PFSK-1 (cell line): ENCODE measurements around the gene BRCC3.

Experiments used
- FOXP2 ChIP-seq: optimal IDR thresholded peaks from 2 replicates; pipeline ENCODE3; 2011; ENCODE audit warnings: borderline replicate concordance, control low read depth, inconsistent platforms; ENCODE audit not compliant: insufficient read depth; ENCODE audit errors: extremely low read length, extremely low read depth
- POLR2AphosphoS5 ChIP-seq: IDR thresholded peaks from 2 replicates; pipeline ENCODE4 v1.6.1; 2012; ENCODE audit warnings: low read depth, mild to moderate bottlenecking, control low read depth, low read length, moderate library complexity
- SIN3A ChIP-seq: IDR thresholded peaks from 2 replicates; pipeline ENCODE4 v1.6.1; 2012; ENCODE audit warnings: mild to moderate bottlenecking, low read length, moderate library complexity, borderline replicate concordance; ENCODE audit not compliant: insufficient read depth
- TAF1 ChIP-seq: IDR thresholded peaks from 2 replicates; pipeline ENCODE4 v1.6.1; 2012; ENCODE audit warnings: low read length, control low read depth, borderline replicate concordance; ENCODE audit not compliant: insufficient read depth
- TF ChIP-seq, protein P1 (sequence below), 2 experiments: IDR thresholded peaks; 2 replicates each; pipeline versions ENCODE4 v1.6.1 to v1.8.0; 2011 to 2012; ENCODE audit warnings: low read depth in 2 of 2, low read length in 2 of 2, control low read depth in 1 of 2, inconsistent platforms in 1 of 2, mild to moderate bottlenecking in 1 of 2, moderate library complexity in 1 of 2; ENCODE audit not compliant: insufficient read depth in 1 of 2

The BRCC3 gene

DNA sequence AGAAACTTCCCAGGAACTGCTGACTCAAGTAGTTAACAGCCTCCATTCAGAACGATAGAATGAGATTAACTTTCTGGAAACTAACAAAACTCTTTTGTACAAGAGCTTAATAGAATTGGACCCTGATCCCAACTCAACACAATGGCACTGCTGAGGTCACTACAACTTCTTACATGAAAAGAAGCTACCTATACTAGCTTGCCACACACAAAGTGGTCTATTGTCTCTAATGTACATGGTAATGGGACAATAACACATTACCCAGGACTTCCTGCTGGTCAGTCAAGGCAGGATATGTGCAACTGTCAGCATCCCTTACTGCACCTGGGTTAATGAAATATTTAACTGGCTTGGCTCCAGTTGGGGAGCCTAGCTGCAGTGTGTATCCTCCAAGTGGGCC is 56.2 kb downstream of the BRCC3 start:
- no peak for TF ChIP-seq TAF1
- TF ChIP-seq, protein P1, sequence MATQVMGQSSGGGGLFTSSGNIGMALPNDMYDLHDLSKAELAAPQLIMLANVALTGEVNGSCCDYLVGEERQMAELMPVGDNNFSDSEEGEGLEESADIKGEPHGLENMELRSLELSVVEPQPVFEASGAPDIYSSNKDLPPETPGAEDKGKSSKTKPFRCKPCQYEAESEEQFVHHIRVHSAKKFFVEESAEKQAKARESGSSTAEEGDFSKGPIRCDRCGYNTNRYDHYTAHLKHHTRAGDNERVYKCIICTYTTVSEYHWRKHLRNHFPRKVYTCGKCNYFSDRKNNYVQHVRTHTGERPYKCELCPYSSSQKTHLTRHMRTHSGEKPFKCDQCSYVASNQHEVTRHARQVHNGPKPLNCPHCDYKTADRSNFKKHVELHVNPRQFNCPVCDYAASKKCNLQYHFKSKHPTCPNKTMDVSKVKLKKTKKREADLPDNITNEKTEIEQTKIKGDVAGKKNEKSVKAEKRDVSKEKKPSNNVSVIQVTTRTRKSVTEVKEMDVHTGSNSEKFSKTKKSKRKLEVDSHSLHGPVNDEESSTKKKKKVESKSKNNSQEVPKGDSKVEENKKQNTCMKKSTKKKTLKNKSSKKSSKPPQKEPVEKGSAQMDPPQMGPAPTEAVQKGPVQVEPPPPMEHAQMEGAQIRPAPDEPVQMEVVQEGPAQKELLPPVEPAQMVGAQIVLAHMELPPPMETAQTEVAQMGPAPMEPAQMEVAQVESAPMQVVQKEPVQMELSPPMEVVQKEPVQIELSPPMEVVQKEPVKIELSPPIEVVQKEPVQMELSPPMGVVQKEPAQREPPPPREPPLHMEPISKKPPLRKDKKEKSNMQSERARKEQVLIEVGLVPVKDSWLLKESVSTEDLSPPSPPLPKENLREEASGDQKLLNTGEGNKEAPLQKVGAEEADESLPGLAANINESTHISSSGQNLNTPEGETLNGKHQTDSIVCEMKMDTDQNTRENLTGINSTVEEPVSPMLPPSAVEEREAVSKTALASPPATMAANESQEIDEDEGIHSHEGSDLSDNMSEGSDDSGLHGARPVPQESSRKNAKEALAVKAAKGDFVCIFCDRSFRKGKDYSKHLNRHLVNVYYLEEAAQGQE (IDR thresholded peaks at IDR 0.05; ENCODE audit: insufficient read depth in 1 of 2, low read depth in 2 of 2, low read length in 2 of 2) = no peak
- no peak for TF ChIP-seq POLR2AphosphoS5
- no peak for TF ChIP-seq FOXP2
- TF ChIP-seq SIN3A = no peak

DNA sequence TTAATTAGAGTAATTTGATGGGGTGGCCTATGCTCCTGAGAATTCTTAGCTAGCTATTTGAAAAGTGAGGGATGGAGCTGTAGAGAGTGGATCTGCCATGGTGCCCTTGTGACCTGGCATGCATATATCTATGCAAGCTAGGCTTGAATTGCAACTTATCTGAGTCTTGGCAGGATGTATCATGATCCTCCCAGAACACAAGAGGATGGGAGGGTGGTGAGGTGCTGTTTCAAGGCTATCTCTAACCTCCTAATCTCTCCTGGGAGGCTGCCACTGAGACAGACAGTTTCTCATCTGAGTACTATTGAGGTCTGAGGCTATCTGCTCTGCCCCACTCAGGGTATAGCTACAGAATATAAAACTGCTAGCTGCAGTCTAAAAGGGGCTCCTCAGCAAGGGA is 56.6 kb downstream of the BRCC3 start:
- TF ChIP-seq SIN3A = no peak
- TF ChIP-seq, protein P1 (IDR thresholded peaks at IDR 0.05; ENCODE audit: insufficient read depth in 1 of 2, low read depth in 2 of 2, low read length in 2 of 2) = no peak
- TF ChIP-seq FOXP2 = no peak
- no peak for TF ChIP-seq POLR2AphosphoS5
- no peak for TF ChIP-seq TAF1

DNA sequence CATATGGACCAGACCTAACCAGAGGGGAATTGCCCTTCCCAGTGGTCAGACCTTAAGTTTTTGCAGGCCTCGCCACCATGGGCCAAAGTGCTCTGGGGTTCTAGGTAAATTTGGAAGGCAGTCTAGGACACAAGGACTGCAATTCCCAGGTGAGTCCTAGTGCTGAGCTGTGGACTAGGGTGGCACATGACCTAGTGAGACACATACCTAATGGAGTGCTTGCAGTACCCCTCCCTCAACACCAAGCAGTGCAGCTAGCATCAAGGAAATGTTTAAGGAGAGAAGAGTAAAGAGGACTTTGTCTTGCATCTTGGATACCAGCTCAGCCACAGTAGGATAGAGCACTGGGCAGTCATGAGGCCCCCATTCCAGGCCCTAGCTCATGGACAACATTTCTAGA is 60.8 kb downstream of the BRCC3 start:
- TF ChIP-seq SIN3A = no peak
- no peak for TF ChIP-seq POLR2AphosphoS5
- TF ChIP-seq FOXP2 = no peak
- TF ChIP-seq, protein P1 (IDR thresholded peaks at IDR 0.05; ENCODE audit: insufficient read depth in 1 of 2, low read depth in 2 of 2, low read length in 2 of 2) = no peak
- TF ChIP-seq TAF1 = no peak

DNA sequence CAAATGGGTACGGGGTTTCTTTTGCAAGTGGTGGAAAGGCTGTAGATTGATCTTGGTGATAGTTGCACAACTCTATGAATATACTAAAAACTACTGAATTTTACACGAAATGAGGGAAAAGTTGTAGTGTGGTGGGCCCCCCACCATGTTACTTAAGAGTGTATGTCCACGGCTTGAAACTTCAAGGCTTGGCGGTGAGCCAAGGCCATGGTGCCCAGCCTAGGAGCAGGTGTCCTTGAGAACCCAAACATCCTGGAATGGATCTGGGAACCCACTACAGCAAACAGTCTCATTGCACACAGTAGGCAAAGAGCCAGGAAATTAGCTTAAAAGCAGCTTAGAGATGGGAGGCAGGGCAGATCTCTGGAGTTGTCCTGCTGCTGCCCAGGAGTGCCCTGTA is 62.9 kb downstream of the BRCC3 start:
- TF ChIP-seq SIN3A (no peak), POLR2AphosphoS5 (no peak), TAF1 (no peak), FOXP2 (no peak)
- TF ChIP-seq, protein P1 (IDR thresholded peaks at IDR 0.05; ENCODE audit: insufficient read depth in 1 of 2, low read depth in 2 of 2, low read length in 2 of 2) = no peak

DNA sequence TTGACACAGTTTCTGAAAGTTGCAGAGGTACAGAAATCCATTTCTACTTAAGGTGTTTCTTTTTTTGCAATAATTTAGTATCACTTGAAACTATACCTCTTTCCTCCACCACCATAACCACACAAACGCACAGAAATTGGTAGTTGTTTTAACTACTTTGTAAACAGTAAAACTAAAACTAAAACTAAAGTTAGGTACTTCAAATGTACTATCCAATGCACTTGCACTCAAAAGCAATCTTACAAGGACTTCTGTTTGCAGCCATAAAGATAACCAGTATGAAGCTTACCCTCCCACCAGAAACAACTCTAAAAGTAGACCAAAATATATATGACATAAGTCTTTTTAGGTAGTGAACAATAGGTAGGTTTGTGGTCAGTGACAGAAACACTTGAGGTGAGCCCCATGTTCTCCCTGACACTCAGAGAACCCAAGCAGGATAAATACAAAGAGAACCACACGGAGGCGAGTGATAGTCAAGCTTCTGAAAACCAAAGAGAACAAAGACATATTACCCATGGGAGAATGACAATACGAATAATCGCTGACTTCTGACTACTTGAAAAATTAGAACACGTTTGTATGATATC is 72.7 kb downstream of the BRCC3 start:
- TF ChIP-seq SIN3A (no peak), FOXP2 (no peak), TAF1 (no peak), POLR2AphosphoS5 (no peak)
- TF ChIP-seq, protein P1 (IDR thresholded peaks at IDR 0.05; ENCODE audit: insufficient read depth in 1 of 2, low read depth in 2 of 2, low read length in 2 of 2) = no peak
